GM23338 (cell line): Measurements from ENCODE around the gene GNB5. TPM values are rescaled to one million over a fixed set of nuclear protein-coding genes. Genes with fewer than 3 reads are reported as not detected.

ENCODE experiments used
- ATAC-seq: fragments of 200-7000 bp; cut with Tn5 transposase; 3 replicates; pipeline ENCODE4 v1.9.1; 2020
- DNase-seq: peaks from one replicate; pipeline ENCODE4 v3.0.0-alpha.2; 2015; ENCODE audit warnings: low spot score
- H2AFZ ChIP-seq: fragments of 200-600 bp; sonication (generic); 2 replicates; pipeline ENCODE4 v1.8.0; 2016; ENCODE audit warnings: antibody characterized with exemption, mild to moderate bottlenecking, moderate library complexity
- H3F3A ChIP-seq: fragments of 200-600 bp; sonication (generic); replicated peaks from 2 replicates; pipeline ENCODE4 v1.8.0; 2017; ENCODE audit warnings: antibody characterized with exemption, mixed run types, low read depth
- H3K27ac ChIP-seq: fragments of 200-600 bp; sonication (generic); 2 replicates; pipeline ENCODE4 v1.6.1; 2016; ENCODE audit warnings: low read depth
- H3K27me3 ChIP-seq: fragments of 200-600 bp; sonication (generic); 2 replicates; pipeline ENCODE4 v1.8.0; 2016; ENCODE audit warnings: mild to moderate bottlenecking, mixed run types, moderate library complexity; ENCODE audit not compliant: insufficient read depth
- H3K36me3 ChIP-seq: fragments of 200-600 bp; sonication (generic); 2 replicates; pipeline ENCODE4 v1.8.0; 2016; ENCODE audit warnings: mild to moderate bottlenecking; ENCODE audit not compliant: insufficient read depth
- H3K4me1 ChIP-seq: fragments of 200-600 bp; sonication (generic); 2 replicates; pipeline ENCODE4 v1.8.0; 2016; ENCODE audit warnings: mild to moderate bottlenecking, moderate library complexity; ENCODE audit not compliant: insufficient read depth
- H3K4me2 ChIP-seq: fragments of 200-600 bp; sonication (generic); 2 replicates; pipeline ENCODE4 v1.7.1; 2017; ENCODE audit warnings: mixed run types
- H3K4me3 ChIP-seq: fragments of 200-600 bp; sonication (generic); 2 replicates; pipeline ENCODE4 v1.6.1; 2016; ENCODE audit warnings: mixed run types
- H3K79me2 ChIP-seq: fragments of 200-600 bp; sonication (generic); replicated peaks from 2 replicates; pipeline ENCODE4 v1.8.0; 2017; ENCODE audit warnings: mild to moderate bottlenecking; ENCODE audit not compliant: insufficient read depth
- H3K9me2 ChIP-seq: fragments of 200-600 bp; sonication (generic); 2 replicates; pipeline ENCODE4 v1.8.0; 2017; ENCODE audit not compliant: insufficient read depth
- H4K20me1 ChIP-seq: fragments of 200-600 bp; sonication (generic); replicated peaks from 2 replicates; pipeline ENCODE4 v1.8.0; 2017; ENCODE audit warnings: mild to moderate bottlenecking; ENCODE audit not compliant: insufficient read depth
- H3K27ac Mint-ChIP-seq: 2 replicates; pipeline ENCODE4 v1.8.0; 2020; ENCODE audit warnings: inconsistent platforms, mild to moderate bottlenecking, moderate library complexity, mixed read lengths
- H3K27me3 Mint-ChIP-seq: 3 replicates; pipeline ENCODE4 v1.8.0; 2022; ENCODE audit warnings: low read depth, mild to moderate bottlenecking, moderate library complexity, mixed read lengths, inconsistent platforms; ENCODE audit not compliant: insufficient read depth, poor library complexity
- H3K36me3 Mint-ChIP-seq: 3 replicates; pipeline ENCODE4 v1.8.0; 2021; ENCODE audit warnings: low read depth, mild to moderate bottlenecking, inconsistent platforms, moderate library complexity, mixed read lengths
- H3K4me1 Mint-ChIP-seq: 3 replicates; pipeline ENCODE4 v1.8.0; 2020; ENCODE audit warnings: mild to moderate bottlenecking, inconsistent platforms, mixed read lengths
- H3K4me3 Mint-ChIP-seq: 3 replicates; pipeline ENCODE4 v1.8.0; 2021; ENCODE audit warnings: moderate library complexity, mild to moderate bottlenecking, inconsistent platforms, mixed read lengths
- H3K9me3 Mint-ChIP-seq: 3 replicates; pipeline ENCODE4 v1.8.0; 2020; ENCODE audit warnings: moderate library complexity, mild to moderate bottlenecking, inconsistent platforms, mixed read lengths
- CREB1 ChIP-seq: fragments of 250-450 bp; sonication (Bioruptor Pico); IDR thresholded peaks from 2 replicates; pipeline ENCODE4 v1.5.0; 2020; ENCODE audit warnings: low read depth, mild to moderate bottlenecking, moderate library complexity
- EZH2 ChIP-seq: fragments of 200-600 bp; sonication (generic); IDR thresholded peaks from one replicate; pipeline ENCODE4 v1.8.0; 2017; ENCODE audit warnings: antibody characterized with exemption, mild to moderate bottlenecking, low read depth; ENCODE audit not compliant: unreplicated experiment
- EZH2phosphoT487 ChIP-seq: fragments of 200-600 bp; sonication (generic); IDR thresholded peaks from one replicate; pipeline ENCODE4 v1.8.1; 2018; ENCODE audit warnings: antibody characterized with exemption; ENCODE audit not compliant: unreplicated experiment
- JUNB ChIP-seq: IDR thresholded peaks from one replicate; pipeline ENCODE4 v1.6.1; 2016; ENCODE audit warnings: antibody characterized with exemption; ENCODE audit not compliant: unreplicated experiment
- NANOG ChIP-seq: IDR thresholded peaks from 2 replicates; pipeline ENCODE4 v1.6.1; 2016; ENCODE audit warnings: antibody characterized with exemption, borderline replicate concordance
- POLR2AphosphoS5 ChIP-seq: IDR thresholded peaks from 2 replicates; pipeline ENCODE4 v1.6.1; 2016; ENCODE audit warnings: antibody characterized with exemption, low read depth
- STAT1 ChIP-seq: IDR thresholded peaks from one replicate; pipeline ENCODE4 v1.6.1; 2016; ENCODE audit warnings: antibody characterized with exemption; ENCODE audit not compliant: unreplicated experiment
- ZNF114 ChIP-seq: fragments of 250-450 bp; sonication (Bioruptor Pico); IDR thresholded peaks from 2 replicates; pipeline ENCODE4 v1.5.0; 2020; ENCODE audit warnings: mild to moderate bottlenecking, moderate library complexity
- ZNF331 ChIP-seq: fragments of 250-450 bp; sonication (Bioruptor Pico); IDR thresholded peaks from 2 replicates; pipeline ENCODE4 v1.5.0; 2020; ENCODE audit warnings: low read depth, mild to moderate bottlenecking, moderate library complexity
- polyA plus RNA-seq: library from polyadenylated mRNA; unstranded; fragments of >200 nt; fragmentation: Nextera tagmentation; extraction: Ambion mirVana; gene quantifications from 2 replicates; pipeline ENCODE4 v1.2.1, GENCODE V29; 2016
- total RNA-seq: library from RNA; depleted of rRNA; stranded (reverse); fragments of >200 nt; shearing (Covaris generic); gene quantifications from 2 replicates; pipeline ENCODE4 v1.2.3, GENCODE V29; 2014
- TF ChIP-seq, protein P1 (sequence below): fragments of 250-450 bp; sonication (Bioruptor Pico); IDR thresholded peaks from 2 replicates; pipeline ENCODE4 v1.5.0; 2020; ENCODE audit warnings: mild to moderate bottlenecking, moderate library complexity
- TF ChIP-seq, protein P2 (sequence below): IDR thresholded peaks from one replicate; pipeline ENCODE4 v1.6.1; 2018; ENCODE audit warnings: antibody characterized with exemption; ENCODE audit not compliant: unreplicated experiment
- TF ChIP-seq, protein P3 (sequence below), 2 experiments: fragments of 200-600 bp in 1 of 2; sonication (generic) in 1 of 2; conservative IDR thresholded peaks; 2 replicates each; pipeline versions ENCODE4 v1.5.1 to v1.6.1; 2016 to 2017; ENCODE audit warnings: antibody characterized with exemption in 2 of 2, low read depth in 2 of 2, mild to moderate bottlenecking in 2 of 2, moderate library complexity in 1 of 2
- TF ChIP-seq, protein P4 (sequence below): IDR thresholded peaks from 2 replicates; pipeline ENCODE4 v1.6.1; 2016; ENCODE audit warnings: antibody characterized with exemption

The GNB5 gene
- total and polyA plus RNA-seq, 2 experiments from 2014 or later: 23.0 to 40.8 TPM

DNA sequence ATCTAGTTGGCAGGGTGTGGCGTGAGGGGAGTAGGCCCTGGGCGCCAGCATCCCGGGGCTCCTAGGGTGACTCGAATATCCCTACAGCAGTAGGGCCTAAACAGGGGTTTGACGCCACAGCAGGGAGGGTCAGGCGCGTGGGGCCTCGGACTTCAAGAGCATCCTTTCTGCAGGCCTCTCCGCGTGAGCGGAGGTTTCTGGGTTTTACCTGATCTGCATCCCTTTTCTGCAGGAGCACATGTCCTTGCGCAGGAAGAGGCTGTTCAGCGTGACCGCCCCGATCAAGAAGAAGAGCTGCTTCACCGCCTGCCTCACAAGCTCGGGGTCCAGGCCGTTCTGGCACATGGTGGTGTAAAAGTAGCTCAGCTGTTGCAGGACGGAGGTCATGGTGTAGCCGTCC, 13.5 kb upstream of the GNB5 start:
- Histone ChIP-seq H3K36me3 (peaks cover 7% of the 10 kb centered on the region; the same call in 1 of the 2 replicates), H3K79me2 (no peaks in the 10 kb centered on the region), H3K4me1 (peaks cover 15% of the 10 kb centered on the region), H3K4me3 (no peak overlapping the region), H3K27me3 (no peaks in the 10 kb centered on the region), H3K4me2 (no peak overlapping the region), H4K20me1 (no peaks in the 10 kb centered on the region), H3F3A (no peaks in the 10 kb centered on the region), H2AFZ (no peak overlapping the region), H3K27ac (no peak overlapping the region), H3K9me2 (no peaks in the 10 kb centered on the region)
- Mint-ChIP-seq H3K4me3 (no peak overlapping the region), H3K27me3 (peaks cover 4% of the 10 kb centered on the region), H3K27ac (peak overlapping the region; percentile 19; the same call in 1 of the 2 replicates), H3K9me3 (no peaks in the 10 kb centered on the region), H3K4me1 (peaks cover 8% of the 10 kb centered on the region), H3K36me3 (peaks cover 28% of the 10 kb centered on the region)
- TF ChIP-seq CREB1 (CRISPR knock-in tag) (no peak), ZNF114 (CRISPR knock-in tag) (no peak), EZH2 (no peak), NANOG (no peak), JUNB (no peak), ZNF331 (no peak), EZH2phosphoT487 (no peak), POLR2AphosphoS5 (no peak), STAT1 (no peak)
- TF ChIP-seq, protein P1, sequence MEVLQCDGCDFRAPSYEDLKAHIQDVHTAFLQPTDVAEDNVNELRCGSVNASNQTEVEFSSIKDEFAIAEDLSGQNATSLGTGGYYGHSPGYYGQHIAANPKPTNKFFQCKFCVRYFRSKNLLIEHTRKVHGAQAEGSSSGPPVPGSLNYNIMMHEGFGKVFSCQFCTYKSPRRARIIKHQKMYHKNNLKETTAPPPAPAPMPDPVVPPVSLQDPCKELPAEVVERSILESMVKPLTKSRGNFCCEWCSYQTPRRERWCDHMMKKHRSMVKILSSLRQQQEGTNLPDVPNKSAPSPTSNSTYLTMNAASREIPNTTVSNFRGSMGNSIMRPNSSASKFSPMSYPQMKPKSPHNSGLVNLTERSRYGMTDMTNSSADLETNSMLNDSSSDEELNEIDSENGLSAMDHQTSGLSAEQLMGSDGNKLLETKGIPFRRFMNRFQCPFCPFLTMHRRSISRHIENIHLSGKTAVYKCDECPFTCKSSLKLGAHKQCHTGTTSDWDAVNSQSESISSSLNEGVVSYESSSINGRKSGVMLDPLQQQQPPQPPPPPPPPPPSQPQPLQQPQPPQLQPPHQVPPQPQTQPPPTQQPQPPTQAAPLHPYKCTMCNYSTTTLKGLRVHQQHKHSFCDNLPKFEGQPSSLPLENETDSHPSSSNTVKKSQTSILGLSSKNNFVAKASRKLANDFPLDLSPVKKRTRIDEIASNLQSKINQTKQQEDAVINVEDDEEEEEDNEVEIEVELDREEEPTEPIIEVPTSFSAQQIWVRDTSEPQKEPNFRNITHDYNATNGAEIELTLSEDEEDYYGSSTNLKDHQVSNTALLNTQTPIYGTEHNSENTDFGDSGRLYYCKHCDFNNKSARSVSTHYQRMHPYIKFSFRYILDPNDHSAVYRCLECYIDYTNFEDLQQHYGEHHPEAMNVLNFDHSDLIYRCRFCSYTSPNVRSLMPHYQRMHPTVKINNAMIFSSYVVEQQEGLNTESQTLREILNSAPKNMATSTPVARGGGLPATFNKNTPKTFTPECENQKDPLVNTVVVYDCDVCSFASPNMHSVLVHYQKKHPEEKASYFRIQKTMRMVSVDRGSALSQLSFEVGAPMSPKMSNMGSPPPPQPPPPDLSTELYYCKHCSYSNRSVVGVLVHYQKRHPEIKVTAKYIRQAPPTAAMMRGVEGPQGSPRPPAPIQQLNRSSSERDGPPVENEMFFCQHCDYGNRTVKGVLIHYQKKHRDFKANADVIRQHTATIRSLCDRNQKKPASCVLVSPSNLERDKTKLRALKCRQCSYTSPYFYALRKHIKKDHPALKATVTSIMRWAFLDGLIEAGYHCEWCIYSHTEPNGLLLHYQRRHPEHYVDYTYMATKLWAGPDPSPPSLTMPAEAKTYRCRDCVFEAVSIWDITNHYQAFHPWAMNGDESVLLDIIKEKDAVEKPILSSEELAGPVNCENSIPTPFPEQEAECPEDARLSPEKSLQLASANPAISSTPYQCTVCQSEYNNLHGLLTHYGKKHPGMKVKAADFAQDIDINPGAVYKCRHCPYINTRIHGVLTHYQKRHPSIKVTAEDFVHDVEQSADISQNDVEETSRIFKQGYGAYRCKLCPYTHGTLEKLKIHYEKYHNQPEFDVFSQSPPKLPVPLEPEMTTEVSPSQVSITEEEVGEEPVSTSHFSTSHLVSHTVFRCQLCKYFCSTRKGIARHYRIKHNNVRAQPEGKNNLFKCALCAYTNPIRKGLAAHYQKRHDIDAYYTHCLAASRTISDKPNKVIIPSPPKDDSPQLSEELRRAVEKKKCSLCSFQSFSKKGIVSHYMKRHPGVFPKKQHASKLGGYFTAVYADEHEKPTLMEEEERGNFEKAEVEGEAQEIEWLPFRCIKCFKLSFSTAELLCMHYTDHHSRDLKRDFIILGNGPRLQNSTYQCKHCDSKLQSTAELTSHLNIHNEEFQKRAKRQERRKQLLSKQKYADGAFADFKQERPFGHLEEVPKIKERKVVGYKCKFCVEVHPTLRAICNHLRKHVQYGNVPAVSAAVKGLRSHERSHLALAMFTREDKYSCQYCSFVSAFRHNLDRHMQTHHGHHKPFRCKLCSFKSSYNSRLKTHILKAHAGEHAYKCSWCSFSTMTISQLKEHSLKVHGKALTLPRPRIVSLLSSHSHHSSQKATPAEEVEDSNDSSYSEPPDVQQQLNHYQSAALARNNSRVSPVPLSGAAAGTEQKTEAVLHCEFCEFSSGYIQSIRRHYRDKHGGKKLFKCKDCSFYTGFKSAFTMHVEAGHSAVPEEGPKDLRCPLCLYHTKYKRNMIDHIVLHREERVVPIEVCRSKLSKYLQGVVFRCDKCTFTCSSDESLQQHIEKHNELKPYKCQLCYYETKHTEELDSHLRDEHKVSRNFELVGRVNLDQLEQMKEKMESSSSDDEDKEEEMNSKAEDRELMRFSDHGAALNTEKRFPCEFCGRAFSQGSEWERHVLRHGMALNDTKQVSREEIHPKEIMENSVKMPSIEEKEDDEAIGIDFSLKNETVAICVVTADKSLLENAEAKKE (CRISPR knock-in tag): no peak
- TF ChIP-seq, protein P2, sequence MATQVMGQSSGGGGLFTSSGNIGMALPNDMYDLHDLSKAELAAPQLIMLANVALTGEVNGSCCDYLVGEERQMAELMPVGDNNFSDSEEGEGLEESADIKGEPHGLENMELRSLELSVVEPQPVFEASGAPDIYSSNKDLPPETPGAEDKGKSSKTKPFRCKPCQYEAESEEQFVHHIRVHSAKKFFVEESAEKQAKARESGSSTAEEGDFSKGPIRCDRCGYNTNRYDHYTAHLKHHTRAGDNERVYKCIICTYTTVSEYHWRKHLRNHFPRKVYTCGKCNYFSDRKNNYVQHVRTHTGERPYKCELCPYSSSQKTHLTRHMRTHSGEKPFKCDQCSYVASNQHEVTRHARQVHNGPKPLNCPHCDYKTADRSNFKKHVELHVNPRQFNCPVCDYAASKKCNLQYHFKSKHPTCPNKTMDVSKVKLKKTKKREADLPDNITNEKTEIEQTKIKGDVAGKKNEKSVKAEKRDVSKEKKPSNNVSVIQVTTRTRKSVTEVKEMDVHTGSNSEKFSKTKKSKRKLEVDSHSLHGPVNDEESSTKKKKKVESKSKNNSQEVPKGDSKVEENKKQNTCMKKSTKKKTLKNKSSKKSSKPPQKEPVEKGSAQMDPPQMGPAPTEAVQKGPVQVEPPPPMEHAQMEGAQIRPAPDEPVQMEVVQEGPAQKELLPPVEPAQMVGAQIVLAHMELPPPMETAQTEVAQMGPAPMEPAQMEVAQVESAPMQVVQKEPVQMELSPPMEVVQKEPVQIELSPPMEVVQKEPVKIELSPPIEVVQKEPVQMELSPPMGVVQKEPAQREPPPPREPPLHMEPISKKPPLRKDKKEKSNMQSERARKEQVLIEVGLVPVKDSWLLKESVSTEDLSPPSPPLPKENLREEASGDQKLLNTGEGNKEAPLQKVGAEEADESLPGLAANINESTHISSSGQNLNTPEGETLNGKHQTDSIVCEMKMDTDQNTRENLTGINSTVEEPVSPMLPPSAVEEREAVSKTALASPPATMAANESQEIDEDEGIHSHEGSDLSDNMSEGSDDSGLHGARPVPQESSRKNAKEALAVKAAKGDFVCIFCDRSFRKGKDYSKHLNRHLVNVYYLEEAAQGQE: no peak
- TF ChIP-seq, protein P3, sequence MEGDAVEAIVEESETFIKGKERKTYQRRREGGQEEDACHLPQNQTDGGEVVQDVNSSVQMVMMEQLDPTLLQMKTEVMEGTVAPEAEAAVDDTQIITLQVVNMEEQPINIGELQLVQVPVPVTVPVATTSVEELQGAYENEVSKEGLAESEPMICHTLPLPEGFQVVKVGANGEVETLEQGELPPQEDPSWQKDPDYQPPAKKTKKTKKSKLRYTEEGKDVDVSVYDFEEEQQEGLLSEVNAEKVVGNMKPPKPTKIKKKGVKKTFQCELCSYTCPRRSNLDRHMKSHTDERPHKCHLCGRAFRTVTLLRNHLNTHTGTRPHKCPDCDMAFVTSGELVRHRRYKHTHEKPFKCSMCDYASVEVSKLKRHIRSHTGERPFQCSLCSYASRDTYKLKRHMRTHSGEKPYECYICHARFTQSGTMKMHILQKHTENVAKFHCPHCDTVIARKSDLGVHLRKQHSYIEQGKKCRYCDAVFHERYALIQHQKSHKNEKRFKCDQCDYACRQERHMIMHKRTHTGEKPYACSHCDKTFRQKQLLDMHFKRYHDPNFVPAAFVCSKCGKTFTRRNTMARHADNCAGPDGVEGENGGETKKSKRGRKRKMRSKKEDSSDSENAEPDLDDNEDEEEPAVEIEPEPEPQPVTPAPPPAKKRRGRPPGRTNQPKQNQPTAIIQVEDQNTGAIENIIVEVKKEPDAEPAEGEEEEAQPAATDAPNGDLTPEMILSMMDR (conservative IDR thresholded peaks at IDR 0.05; ENCODE audit: low read depth in 2 of 2): no peak
- TF ChIP-seq, protein P4, sequence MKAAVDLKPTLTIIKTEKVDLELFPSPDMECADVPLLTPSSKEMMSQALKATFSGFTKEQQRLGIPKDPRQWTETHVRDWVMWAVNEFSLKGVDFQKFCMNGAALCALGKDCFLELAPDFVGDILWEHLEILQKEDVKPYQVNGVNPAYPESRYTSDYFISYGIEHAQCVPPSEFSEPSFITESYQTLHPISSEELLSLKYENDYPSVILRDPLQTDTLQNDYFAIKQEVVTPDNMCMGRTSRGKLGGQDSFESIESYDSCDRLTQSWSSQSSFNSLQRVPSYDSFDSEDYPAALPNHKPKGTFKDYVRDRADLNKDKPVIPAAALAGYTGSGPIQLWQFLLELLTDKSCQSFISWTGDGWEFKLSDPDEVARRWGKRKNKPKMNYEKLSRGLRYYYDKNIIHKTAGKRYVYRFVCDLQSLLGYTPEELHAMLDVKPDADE: no peak
- DNase-seq: no peak
- no peak for ATAC-seq
